Epithelial cell of esophagus (primary cell): ENCODE data around the gene HOXA6.

Experiments used
- DNase-seq: peaks from one replicate; pipeline ENCODE4 v3.0.0; 2010; ENCODE audit warnings: low read depth
- H3K4me3 ChIP-seq: 2 replicates; pipeline ENCODE4 v1.5.1; 2011; ENCODE audit warnings: mild to moderate bottlenecking, low read length, control low read depth
- CTCF ChIP-seq: IDR thresholded peaks from 2 replicates; pipeline ENCODE4 v1.5.1; 2011; ENCODE audit warnings: low read depth, mild to moderate bottlenecking, low read length, control low read depth, inconsistent platforms; ENCODE audit not compliant: insufficient read depth; ENCODE audit errors: missing control alignments

Gene HOXA6

GRCh38 chr7:27131390-27131819 is 16.2 kb downstream of the HOXA6 start:
- TF ChIP-seq CTCF: no peak
- DNase-seq: no peak
- H3K4me3 ChIP-seq: peak overlapping the region; percentile 69

GRCh38 chr7:27130540-27131389 is 16.8 kb downstream of the HOXA6 start, which contains the start of gene HOXA4:
Gene HOXA4 (minus strand): TSS chr7:27130757. CDS start chr7:27130733, 24 bp downstream.
- peak within 1 kb of the TSS; percentile 69 for H3K4me3 ChIP-seq

GRCh38 chr7:27129729-27130539 is 17.6 kb downstream of the HOXA6 start:
- no peak for DNase-seq
- TF ChIP-seq CTCF: no peak
- peak overlapping the region; percentile 69 for H3K4me3 ChIP-seq

More at GRCh38 chr7:27130540-27131389, 16.8 kb downstream of the HOXA6 start, which contains the start of gene HOXA4:
- DNase-seq: peak; percentile 86
- no peak for TF ChIP-seq CTCF

DNA sequence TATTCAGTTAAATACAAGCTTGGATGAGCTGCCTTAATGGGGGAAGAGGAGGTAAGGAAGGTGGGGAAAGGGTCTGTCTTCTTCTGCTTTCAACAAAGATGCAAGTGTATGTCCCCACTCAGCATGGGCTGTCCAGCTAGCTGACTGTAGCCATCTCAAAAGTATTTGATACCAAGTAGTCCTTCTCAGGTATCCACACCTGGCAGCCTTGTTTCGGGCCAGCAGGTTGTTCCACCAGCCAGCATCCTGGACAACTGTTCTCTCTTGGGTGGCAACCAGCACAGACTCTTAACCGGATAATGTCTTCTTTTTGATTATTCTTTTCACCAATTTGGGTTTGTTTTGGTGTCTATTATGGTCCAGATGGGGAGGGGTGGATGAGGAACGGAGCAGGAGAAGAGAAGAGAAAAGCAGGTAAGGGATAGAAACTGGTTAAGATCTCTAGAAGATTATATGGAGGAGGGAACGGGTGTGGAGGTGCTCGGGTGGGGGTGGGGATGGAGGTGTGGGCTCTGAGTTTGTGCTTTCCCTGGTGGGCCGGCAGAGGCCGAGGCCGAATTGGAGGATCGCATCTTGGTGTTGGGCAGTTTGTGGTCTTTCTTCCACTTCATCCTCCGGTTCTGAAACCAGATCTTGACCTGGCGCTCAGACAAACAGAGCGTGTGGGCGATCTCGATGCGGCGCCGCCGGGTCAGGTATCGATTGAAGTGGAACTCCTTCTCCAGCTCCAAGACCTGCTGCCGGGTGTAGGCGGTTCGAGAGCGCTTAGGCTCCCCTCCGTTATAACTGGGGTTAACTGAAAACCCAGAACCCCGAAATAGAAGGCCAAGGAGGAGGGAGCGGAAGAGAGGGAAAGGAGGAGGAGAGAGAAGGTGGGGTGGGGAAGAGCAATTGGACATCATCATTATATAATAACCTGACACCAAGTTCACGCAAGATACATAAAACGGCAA is 18.5 kb downstream of the HOXA6 start:
- TF ChIP-seq CTCF: no peak
- no peak for DNase-seq
- H3K4me3 ChIP-seq: no peak overlapping the region

- no peak for DNase-seq
- H3K4me3 ChIP-seq: no peak overlapping the region
- no peak for TF ChIP-seq CTCF
Measured at GRCh38 chr7:27128034-27128433, 19.5 kb downstream of the HOXA6 start.
